ENCODE measurements around the gene TRHDE. TPM values are rescaled to one million over a fixed set of nuclear protein-coding genes. Genes with fewer than 3 reads are reported as not detected.

TRHDE gene
- polyA plus RNA-seq (2012; ENCODE audit: low read depth, missing spikeins): not detected

GRCh38 chr12:72272091-72272661 is at the start of gene TRHDE:
Gene TRHDE (plus strand): TSS chr12:72272370. CDS start chr12:72272644, 274 bp downstream.
- TF ChIP-seq PAX5 (IDR thresholded peaks at IDR 0.05; ENCODE audit: insufficient read depth, low read length, severe bottlenecking): no peak
- TF ChIP-seq POU2F2 (IDR thresholded peaks at IDR 0.05; ENCODE audit: low read depth, low read length): no peak
- no peak for TF ChIP-seq SPI1 (IDR thresholded peaks at IDR 0.05; ENCODE audit: low read depth, low read length)
- no peak for TF ChIP-seq TAF1 (IDR thresholded peaks at IDR 0.05; ENCODE audit: low read depth, low read length)
- no peak for TF ChIP-seq POLR2A (IDR thresholded peaks at IDR 0.05; ENCODE audit: low read depth, low read length)
- TF ChIP-seq POLR2AphosphoS5 (IDR thresholded peaks at IDR 0.05; ENCODE audit: low read depth, low read length): no peak
- peak; percentile 9 for DNase-seq (ENCODE audit: insufficient read length, low spot score)
- FAIRE-seq: no peak

- no peak for TF ChIP-seq TAF1 (IDR thresholded peaks at IDR 0.05; ENCODE audit: low read depth, low read length)
- DNase-seq (ENCODE audit: insufficient read length, low spot score) (no peak), FAIRE-seq (no peak)
Measured at GRCh38 chr12:72226510-72226909, 45.7 kb upstream of the TRHDE start.

- DNase-seq (ENCODE audit: insufficient read length, low spot score) (no peak), FAIRE-seq (no peak)
- no peak for TF ChIP-seq POU2F2 (IDR thresholded peaks at IDR 0.05; ENCODE audit: low read depth, low read length)
- no peak for TF ChIP-seq POLR2A (IDR thresholded peaks at IDR 0.05; ENCODE audit: low read depth, low read length)
- no peak for TF ChIP-seq SPI1 (IDR thresholded peaks at IDR 0.05; ENCODE audit: low read depth, low read length)
- TF ChIP-seq TAF1 (IDR thresholded peaks at IDR 0.05; ENCODE audit: low read depth, low read length): no peak
- TF ChIP-seq POLR2AphosphoS5 (IDR thresholded peaks at IDR 0.05; ENCODE audit: low read depth, low read length): no peak
- no peak for TF ChIP-seq PAX5 (IDR thresholded peaks at IDR 0.05; ENCODE audit: insufficient read depth, low read length, severe bottlenecking)
Measured at GRCh38 chr12:72228424-72228823, 43.7 kb upstream of the TRHDE start.

- TF ChIP-seq TAF1 (IDR thresholded peaks at IDR 0.05; ENCODE audit: low read depth, low read length): no peak
- TF ChIP-seq SPI1 (IDR thresholded peaks at IDR 0.05; ENCODE audit: low read depth, low read length): no peak
- no peak for TF ChIP-seq PAX5 (IDR thresholded peaks at IDR 0.05; ENCODE audit: insufficient read depth, low read length, severe bottlenecking)
- TF ChIP-seq POLR2A (IDR thresholded peaks at IDR 0.05; ENCODE audit: low read depth, low read length): no peak
- no peak for TF ChIP-seq POU2F2 (IDR thresholded peaks at IDR 0.05; ENCODE audit: low read depth, low read length)
- no peak for TF ChIP-seq POLR2AphosphoS5 (IDR thresholded peaks at IDR 0.05; ENCODE audit: low read depth, low read length)
- DNase-seq (ENCODE audit: insufficient read length, low spot score) (no peak), FAIRE-seq (no peak)
Measured at GRCh38 chr12:72230589-72230988, 41.6 kb upstream of the TRHDE start.

GRCh38 chr12:72234886-72235285 is 37.3 kb upstream of the TRHDE start:
- TF ChIP-seq POU2F2 (IDR thresholded peaks at IDR 0.05; ENCODE audit: low read depth, low read length): no peak
- TF ChIP-seq SPI1 (IDR thresholded peaks at IDR 0.05; ENCODE audit: low read depth, low read length): no peak
- TF ChIP-seq POLR2A (IDR thresholded peaks at IDR 0.05; ENCODE audit: low read depth, low read length): no peak
- TF ChIP-seq POLR2AphosphoS5 (IDR thresholded peaks at IDR 0.05; ENCODE audit: low read depth, low read length): no peak
- no peak for TF ChIP-seq TAF1 (IDR thresholded peaks at IDR 0.05; ENCODE audit: low read depth, low read length)
- TF ChIP-seq PAX5 (IDR thresholded peaks at IDR 0.05; ENCODE audit: insufficient read depth, low read length, severe bottlenecking): no peak
- DNase-seq (ENCODE audit: insufficient read length, low spot score): no peak
- no peak for FAIRE-seq

- DNase-seq (ENCODE audit: insufficient read length, low spot score) (no peak), FAIRE-seq (no peak)
- no peak for TF ChIP-seq POLR2AphosphoS5 (IDR thresholded peaks at IDR 0.05; ENCODE audit: low read depth, low read length)
- TF ChIP-seq POU2F2 (IDR thresholded peaks at IDR 0.05; ENCODE audit: low read depth, low read length): no peak
- no peak for TF ChIP-seq TAF1 (IDR thresholded peaks at IDR 0.05; ENCODE audit: low read depth, low read length)
- TF ChIP-seq POLR2A (IDR thresholded peaks at IDR 0.05; ENCODE audit: low read depth, low read length): no peak
- TF ChIP-seq SPI1 (IDR thresholded peaks at IDR 0.05; ENCODE audit: low read depth, low read length): no peak
- no peak for TF ChIP-seq PAX5 (IDR thresholded peaks at IDR 0.05; ENCODE audit: insufficient read depth, low read length, severe bottlenecking)
Measured at GRCh38 chr12:72236071-72236705, 36.0 kb upstream of the TRHDE start.

- DNase-seq (ENCODE audit: insufficient read length, low spot score) (no peak), FAIRE-seq (no peak)
- TF ChIP-seq POLR2AphosphoS5 (IDR thresholded peaks at IDR 0.05; ENCODE audit: low read depth, low read length): no peak
- TF ChIP-seq TAF1 (IDR thresholded peaks at IDR 0.05; ENCODE audit: low read depth, low read length): no peak
- TF ChIP-seq POU2F2 (IDR thresholded peaks at IDR 0.05; ENCODE audit: low read depth, low read length): no peak
- TF ChIP-seq PAX5 (IDR thresholded peaks at IDR 0.05; ENCODE audit: insufficient read depth, low read length, severe bottlenecking): no peak
- no peak for TF ChIP-seq POLR2A (IDR thresholded peaks at IDR 0.05; ENCODE audit: low read depth, low read length)
Measured at GRCh38 chr12:72241552-72241951, 30.6 kb upstream of the TRHDE start.

GRCh38 chr12:72242946-72243345 is 29.2 kb upstream of the TRHDE start:
- no peak for TF ChIP-seq POLR2AphosphoS5 (IDR thresholded peaks at IDR 0.05; ENCODE audit: low read depth, low read length)
- TF ChIP-seq PAX5 (IDR thresholded peaks at IDR 0.05; ENCODE audit: insufficient read depth, low read length, severe bottlenecking): no peak
- no peak for FAIRE-seq
- no peak for DNase-seq (ENCODE audit: insufficient read length, low spot score)

- no peak for TF ChIP-seq PAX5 (IDR thresholded peaks at IDR 0.05; ENCODE audit: insufficient read depth, low read length, severe bottlenecking)
- no peak for TF ChIP-seq POU2F2 (IDR thresholded peaks at IDR 0.05; ENCODE audit: low read depth, low read length)
- TF ChIP-seq TAF1 (IDR thresholded peaks at IDR 0.05; ENCODE audit: low read depth, low read length): no peak
- no peak for TF ChIP-seq SPI1 (IDR thresholded peaks at IDR 0.05; ENCODE audit: low read depth, low read length)
- TF ChIP-seq POLR2AphosphoS5 (IDR thresholded peaks at IDR 0.05; ENCODE audit: low read depth, low read length): no peak
- no peak for TF ChIP-seq POLR2A (IDR thresholded peaks at IDR 0.05; ENCODE audit: low read depth, low read length)
- no peak for DNase-seq (ENCODE audit: insufficient read length, low spot score)
- FAIRE-seq: no peak
Measured at GRCh38 chr12:72246370-72246769, 25.8 kb upstream of the TRHDE start.

GRCh38 chr12:72250346-72250745 is 21.8 kb upstream of the TRHDE start:
- no peak for TF ChIP-seq POU2F2 (IDR thresholded peaks at IDR 0.05; ENCODE audit: low read depth, low read length)
- no peak for TF ChIP-seq TAF1 (IDR thresholded peaks at IDR 0.05; ENCODE audit: low read depth, low read length)
- no peak for TF ChIP-seq POLR2AphosphoS5 (IDR thresholded peaks at IDR 0.05; ENCODE audit: low read depth, low read length)
- no peak for TF ChIP-seq PAX5 (IDR thresholded peaks at IDR 0.05; ENCODE audit: insufficient read depth, low read length, severe bottlenecking)
- no peak for TF ChIP-seq SPI1 (IDR thresholded peaks at IDR 0.05; ENCODE audit: low read depth, low read length)
- no peak for TF ChIP-seq POLR2A (IDR thresholded peaks at IDR 0.05; ENCODE audit: low read depth, low read length)
- no peak for FAIRE-seq
- no peak for DNase-seq (ENCODE audit: insufficient read length, low spot score)
